ENCODE data around the gene CDR2.

DNA sequence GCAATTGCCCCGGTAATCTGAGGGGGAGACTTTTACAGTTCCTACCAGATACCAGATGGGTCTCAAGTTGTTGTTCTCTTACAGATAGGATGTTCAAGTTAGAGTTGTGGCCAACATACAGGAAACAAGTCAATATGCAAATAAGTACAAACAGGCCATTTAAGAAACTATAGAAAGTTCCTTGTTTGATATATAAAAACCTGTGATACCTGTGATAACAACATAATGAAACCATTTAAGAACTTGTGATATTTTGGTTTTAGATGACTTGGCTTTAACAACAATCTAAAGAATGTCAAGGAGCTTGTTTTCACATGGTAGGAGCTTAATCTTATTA, 16.8 kb downstream of the CDR2 start:
- TF ChIP-seq, protein P1, sequence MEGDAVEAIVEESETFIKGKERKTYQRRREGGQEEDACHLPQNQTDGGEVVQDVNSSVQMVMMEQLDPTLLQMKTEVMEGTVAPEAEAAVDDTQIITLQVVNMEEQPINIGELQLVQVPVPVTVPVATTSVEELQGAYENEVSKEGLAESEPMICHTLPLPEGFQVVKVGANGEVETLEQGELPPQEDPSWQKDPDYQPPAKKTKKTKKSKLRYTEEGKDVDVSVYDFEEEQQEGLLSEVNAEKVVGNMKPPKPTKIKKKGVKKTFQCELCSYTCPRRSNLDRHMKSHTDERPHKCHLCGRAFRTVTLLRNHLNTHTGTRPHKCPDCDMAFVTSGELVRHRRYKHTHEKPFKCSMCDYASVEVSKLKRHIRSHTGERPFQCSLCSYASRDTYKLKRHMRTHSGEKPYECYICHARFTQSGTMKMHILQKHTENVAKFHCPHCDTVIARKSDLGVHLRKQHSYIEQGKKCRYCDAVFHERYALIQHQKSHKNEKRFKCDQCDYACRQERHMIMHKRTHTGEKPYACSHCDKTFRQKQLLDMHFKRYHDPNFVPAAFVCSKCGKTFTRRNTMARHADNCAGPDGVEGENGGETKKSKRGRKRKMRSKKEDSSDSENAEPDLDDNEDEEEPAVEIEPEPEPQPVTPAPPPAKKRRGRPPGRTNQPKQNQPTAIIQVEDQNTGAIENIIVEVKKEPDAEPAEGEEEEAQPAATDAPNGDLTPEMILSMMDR (conservative IDR thresholded peaks at IDR 0.05; ENCODE audit: low read depth, low read length): no peak
- TF ChIP-seq EZH2phosphoT487 (IDR thresholded peaks at IDR 0.05; ENCODE audit: borderline replicate concordance, low read length): no peak
